GM18526 (cell line): Measurements from ENCODE around the gene ARHGEF1.

Experiments used
- POLR2A ChIP-seq: IDR thresholded peaks from 3 replicates; pipeline ENCODE4 v1.6.1; 2011; ENCODE audit not compliant: insufficient read length; ENCODE audit errors: extremely low read depth

ARHGEF1 gene

GRCh38 chr19:41905273-41906002 lies 22.5 kb downstream of the ARHGEF1 start:
- no peak for TF ChIP-seq POLR2A

DNA sequence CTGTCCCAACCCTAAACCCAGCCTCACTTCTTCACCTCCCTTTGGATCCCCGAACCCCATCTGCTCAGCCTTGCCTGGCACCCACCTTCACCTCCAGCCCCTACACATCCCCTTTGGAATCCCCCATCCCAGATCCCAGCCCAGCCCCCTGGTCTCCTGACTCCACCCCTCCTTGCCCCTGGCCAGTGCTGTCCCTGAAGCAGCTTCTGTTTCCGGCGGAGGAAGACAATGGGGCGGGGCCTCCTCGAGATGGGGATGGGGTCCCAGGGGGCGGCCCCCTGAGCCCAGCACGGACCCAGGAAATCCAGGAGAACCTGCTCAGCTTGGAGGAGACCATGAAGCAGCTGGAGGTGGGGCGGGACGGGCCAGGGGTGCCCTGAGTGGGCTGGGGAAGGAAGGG lies 23.3 kb downstream of the ARHGEF1 start:
- no peak for TF ChIP-seq POLR2A

DNA sequence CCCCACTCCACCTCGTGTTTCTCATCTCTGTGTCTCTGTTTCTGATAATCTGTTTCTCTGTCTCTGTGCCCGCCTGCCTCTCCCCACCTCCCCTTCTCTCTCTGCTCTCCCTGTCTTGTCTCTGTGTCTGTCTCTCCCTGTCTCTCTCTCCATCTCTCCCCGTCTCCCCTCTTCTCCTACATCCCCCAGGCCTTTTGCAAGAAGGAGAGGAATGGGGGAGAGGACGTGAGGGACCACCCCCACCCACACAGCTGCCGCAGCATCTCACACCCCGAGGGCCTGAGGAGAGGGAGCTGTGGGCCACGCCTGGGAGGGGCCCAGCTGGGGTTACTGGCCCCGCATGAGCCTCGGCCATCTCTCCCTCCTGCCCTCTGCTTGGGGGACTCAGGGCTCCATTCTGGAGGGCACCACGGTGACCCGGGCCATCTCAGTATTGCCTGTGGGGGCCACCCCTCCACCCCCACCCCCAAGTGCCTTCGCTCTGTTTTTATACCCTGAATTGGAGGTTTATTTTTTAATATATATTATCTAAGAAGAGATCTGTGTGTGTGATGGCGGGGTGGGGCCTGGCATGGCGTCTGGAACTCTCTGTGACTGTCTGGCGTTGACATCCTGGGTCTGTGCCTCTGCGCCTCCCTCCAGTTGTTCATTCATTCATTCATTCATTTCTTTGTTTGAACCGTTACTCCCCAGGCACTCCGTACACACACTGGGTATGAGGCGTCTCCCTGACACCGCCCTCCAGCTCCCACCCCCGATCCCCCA lies 24.1 kb downstream of the ARHGEF1 start:
- TF ChIP-seq POLR2A: no peak

DNA sequence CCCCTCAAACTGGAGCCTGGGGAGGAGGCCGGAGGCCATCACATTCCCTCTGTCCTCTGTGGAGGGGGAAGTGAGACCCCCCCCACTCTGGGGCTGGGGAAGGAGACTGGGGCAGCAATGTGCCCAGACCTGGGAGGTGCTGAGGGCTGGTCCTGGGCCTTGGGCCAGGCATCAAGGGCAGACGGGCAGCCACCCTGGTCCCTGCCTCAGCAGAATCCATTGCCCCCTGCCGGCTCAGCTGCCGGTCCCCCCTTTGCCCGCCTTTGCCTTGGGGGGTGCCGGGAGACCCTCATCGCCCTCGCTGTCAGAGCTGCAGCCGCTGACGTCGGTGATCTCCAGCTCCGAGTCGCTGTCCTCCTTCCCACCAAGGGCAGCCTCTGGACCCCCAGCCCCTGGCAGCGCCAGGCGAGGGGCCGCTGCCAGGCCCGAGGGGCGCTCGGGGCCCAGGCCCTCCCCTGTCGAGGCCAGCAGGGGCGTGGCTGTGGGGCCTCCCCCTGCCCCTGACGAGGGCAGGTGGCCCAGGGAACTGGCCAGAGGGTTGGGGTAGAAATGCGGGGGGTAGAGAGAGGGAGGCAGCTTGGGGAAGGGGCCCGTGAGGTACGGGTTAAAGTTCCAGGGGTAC lies 25.1 kb downstream of the ARHGEF1 start:
- TF ChIP-seq POLR2A: no peak

DNA sequence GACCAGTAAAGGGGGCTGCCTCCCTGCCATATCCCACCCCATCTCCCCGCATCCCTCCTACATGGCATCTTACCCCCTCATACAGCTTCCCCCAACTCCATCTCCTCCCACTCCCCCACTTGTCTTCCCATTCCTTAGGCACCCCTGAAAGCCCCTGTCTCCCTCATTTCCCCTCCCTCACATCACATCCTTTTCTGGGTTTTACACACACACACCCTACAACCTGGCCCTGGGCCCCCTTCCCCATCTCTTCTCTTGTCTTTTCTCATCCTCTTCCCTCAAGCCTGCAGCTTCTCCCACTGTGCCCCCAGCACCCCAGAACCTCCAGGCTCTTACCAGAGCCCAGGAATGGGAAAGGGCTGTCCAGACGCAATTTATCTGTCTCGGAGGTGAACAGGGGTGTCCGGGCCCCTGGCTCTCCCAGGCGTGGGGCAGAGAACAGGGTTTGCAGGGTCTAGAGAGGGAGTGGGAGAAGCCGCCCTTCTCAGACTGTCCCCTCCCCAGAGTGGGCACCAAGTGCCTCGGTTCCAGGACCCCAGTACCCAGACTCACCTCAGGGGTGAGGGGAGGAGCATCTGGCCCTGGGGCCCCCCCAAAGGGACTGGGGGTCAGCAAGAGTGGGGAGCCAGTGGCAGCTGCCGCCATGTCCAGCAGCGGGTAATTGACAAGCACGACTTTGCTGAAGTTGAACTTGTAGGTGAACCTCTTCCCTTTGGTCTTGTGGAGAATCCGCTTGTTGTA lies 25.9 kb downstream of the ARHGEF1 start:
- TF ChIP-seq POLR2A: no peak

DNA sequence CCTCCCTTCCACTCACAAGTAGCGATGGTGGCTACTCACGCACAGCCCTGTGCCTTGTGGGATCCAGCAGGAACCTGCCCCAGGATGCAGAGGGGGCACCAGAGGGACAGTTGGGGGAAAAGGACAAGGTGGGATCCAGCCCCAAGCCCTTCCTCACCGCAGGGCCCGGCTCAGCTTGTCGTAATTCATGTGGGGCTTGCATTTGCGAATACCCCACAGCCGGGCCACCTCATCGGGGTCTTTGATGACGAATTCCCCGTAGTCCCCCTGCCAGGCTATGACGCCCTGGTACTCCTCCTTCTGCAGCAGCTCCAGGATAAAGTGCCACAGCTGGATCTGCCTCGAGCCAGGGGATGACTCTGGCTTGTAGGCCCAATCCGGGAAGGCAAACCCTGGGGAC lies 26.7 kb downstream of the ARHGEF1 start:
- no peak for TF ChIP-seq POLR2A

DNA sequence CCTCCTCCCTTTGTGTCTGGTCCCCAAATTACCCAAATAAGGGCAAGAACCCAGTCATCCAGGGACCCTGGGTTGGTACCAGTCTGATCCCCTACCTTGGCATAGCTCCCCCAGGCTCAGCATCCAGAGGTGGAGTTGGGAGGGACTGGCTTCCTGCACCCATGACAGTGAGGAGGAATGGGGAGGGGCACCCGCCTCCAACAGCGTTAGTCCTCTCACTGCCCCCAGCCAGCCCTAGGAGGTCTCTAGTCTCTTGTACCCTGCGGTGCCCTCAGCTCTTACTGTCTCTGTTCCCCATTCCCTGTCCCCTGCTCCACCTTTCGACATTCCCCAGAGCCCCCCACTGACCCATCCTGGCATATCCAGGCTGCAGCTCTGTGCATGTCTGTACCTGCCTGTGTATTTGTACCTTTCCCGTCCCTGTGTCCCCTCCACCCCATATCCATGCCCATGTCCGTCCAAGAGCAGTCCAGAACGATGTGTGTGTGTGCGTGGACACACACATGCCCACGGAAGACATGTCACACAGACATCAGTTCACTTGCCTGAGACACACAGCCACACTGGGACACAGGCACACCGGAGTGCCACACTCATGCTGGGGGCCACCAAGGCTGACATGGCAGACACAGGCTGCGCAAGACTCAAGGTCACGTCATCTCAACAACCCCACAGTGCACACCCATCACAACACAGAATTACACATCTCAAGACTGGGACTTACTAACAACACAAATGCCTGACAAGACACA lies 27.4 kb downstream of the ARHGEF1 start:
- no peak for TF ChIP-seq POLR2A

GRCh38 chr19:41910992-41911888 lies 28.3 kb downstream of the ARHGEF1 start:
- peak; percentile 13 for TF ChIP-seq POLR2A

GRCh38 chr19:41911889-41912731 lies 29.1 kb downstream of the ARHGEF1 start:
- TF ChIP-seq POLR2A: no peak

DNA sequence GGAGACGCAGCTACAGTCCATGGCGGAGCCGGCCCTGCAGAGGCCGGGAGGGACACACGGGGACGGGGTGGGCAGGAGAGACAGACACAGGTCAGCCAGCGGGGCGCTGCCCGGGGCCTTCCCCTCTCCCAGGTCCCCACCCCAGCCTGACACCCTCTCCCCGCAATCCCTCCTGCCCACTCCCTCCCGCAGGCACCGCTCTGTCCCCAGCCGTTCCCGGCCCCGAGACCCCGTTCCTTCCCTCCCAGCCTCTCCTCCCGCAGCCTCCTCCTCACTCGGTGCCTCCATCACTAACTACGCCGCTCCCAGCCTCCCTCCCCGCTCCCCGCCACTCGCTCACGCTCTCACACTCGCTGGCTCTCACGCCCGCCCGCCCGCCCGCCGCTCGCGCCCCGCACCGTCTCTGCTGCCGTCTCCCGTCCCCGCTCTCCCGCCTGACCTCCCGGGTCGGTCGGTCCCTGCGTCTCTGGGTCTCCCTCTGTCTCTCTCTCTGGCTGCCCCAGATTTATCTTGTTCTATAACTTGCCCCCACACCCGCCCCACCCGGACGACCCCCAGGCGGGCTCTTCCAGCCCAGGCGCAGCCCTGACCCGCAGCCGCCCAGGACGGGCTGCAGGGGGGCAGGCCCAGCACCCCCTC lies 30.0 kb downstream of the ARHGEF1 start:
- TF ChIP-seq POLR2A: no peak

DNA sequence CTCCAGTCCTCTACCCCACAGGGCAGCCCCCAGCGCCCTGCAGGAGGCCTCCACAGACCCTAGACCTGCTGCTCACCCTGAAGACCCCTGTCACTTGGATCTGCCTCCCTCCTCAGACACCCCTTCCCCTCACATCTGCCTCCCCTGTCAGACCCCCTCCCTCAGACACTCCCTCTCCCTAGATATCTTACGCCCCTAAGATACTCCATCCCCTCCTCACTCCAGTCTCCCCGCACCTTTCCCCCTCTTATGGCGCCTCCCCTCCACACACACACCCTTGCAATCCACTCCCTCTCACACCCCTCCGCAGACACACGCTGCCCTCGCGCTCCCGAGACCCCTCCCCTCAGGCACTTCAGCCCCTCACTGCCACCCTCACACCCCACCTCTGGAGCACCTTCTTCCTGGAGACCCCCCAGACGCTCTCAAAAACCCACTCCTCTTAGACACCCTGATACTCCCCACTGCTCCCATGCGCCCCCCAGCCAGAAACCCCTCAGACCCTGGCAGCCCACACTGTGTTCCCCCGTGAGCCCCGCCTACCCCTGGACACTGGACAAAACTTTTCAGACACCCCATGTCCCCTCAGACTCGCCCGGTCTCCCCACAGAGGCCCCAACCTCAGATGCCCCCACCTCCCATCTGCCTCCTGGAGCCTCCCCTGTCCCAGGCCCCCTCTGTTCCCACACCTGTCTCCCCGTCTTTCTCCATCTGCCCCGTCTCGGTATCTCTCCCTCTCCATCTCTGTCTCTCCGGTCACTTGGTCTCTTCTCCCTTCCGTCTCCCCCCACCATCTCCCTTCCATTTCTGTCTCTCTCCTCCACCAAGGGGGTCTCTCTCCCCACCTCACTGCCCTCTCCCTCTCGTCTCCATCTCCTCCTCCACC lies 30.8 kb downstream of the ARHGEF1 start:
- no peak for TF ChIP-seq POLR2A
